Activated naive CD8-positive, alpha-beta T cell treated with anti-CD3 and anti-CD28 coated beads, Interleukin-2, amount 10 ng/mL, durations not matched to agents 7 days and 5 days (primary cell): ENCODE measurements around the gene GNG12. TPM values are rescaled to one million over a fixed set of nuclear protein-coding genes. Genes with fewer than 3 reads are reported as not detected.
A peak's percentile ranks its signal among the peaks of the same experiment; 100 is the strongest.

Experiments used
- ATAC-seq: fragments of 150-1000 bp; cut with Tn5 transposase; one replicate; pipeline ENCODE4 v1.10.0; 2021; ENCODE audit warnings: low read depth, moderate library complexity
- POLR2A ChIA-PET: fragments of 350-600 bp; sonication (Branson Sonifier 250); formaldehyde crosslinking; loops from one replicate; lab custom pipeline; 2021; ENCODE audit warnings: antibody characterized with exemption; lab: Charles Lee
- DNase-seq: peaks from one replicate; pipeline ENCODE4 v3.0.0; 2021
- H3K27ac Mint-ChIP-seq: one replicate; pipeline ENCODE4 v1.8.0; 2022; ENCODE audit warnings: mild to moderate bottlenecking, mixed read lengths
- H3K27me3 Mint-ChIP-seq: one replicate; pipeline ENCODE4 v1.8.0; 2022; ENCODE audit warnings: mild to moderate bottlenecking, moderate library complexity, mixed read lengths
- H3K36me3 Mint-ChIP-seq: one replicate; pipeline ENCODE4 v1.8.0; 2021; ENCODE audit warnings: mild to moderate bottlenecking, mixed read lengths
- H3K4me1 Mint-ChIP-seq: one replicate; pipeline ENCODE4 v1.8.0; 2021; ENCODE audit warnings: mixed read lengths
- H3K4me3 Mint-ChIP-seq: one replicate; pipeline ENCODE4 v1.8.0; 2022; ENCODE audit warnings: mild to moderate bottlenecking, moderate library complexity, mixed read lengths
- H3K9me3 Mint-ChIP-seq: one replicate; pipeline ENCODE4 v1.8.0; 2021; ENCODE audit warnings: mixed read lengths
- total RNA-seq, 2 experiments: library from RNA; stranded (reverse); gene quantifications; one replicate each; pipeline ENCODE4 v1.2.3, GENCODE V29; 2021

Gene GNG12
- total RNA-seq, 2 experiments from 2014 or later, result not detected

GRCh38 chr1:67834246-67834877 is 1.1 kb upstream of the GNG12 start:
- ATAC-seq (peak; percentile 7), DNase-seq (peak; percentile 34)
- Mint-ChIP-seq H3K27me3 (peaks cover 83% of the 10 kb centered on the region), H3K27ac (no peak overlapping the region), H3K36me3 (no peaks in the 10 kb centered on the region), H3K4me1 (peaks cover 23% of the 10 kb centered on the region), H3K9me3 (no peaks in the 10 kb centered on the region), H3K4me3 (peak overlapping the region; percentile 1)
- POLR2A ChIA-PET, result interaction anchor here (1.1 kb wide), 1 partner anchor 909 kb away, joined by 3 read pairs; the partner anchor contains the start of genes DNAI4 and MIER1

- ATAC-seq (peak; percentile 28), DNase-seq (no peak)
- peaks cover 23% of the 10 kb centered on the region for H3K4me1 Mint-ChIP-seq
- H3K27ac Mint-ChIP-seq, result no peak overlapping the region
- H3K4me3 Mint-ChIP-seq, result peak overlapping the region; percentile 71
- H3K27me3 Mint-ChIP-seq, result peaks cover 78% of the 10 kb centered on the region
- H3K9me3 Mint-ChIP-seq, result no peaks in the 10 kb centered on the region
- POLR2A ChIA-PET, result no interaction called here
- no peaks in the 10 kb centered on the region for H3K36me3 Mint-ChIP-seq
Measured at GRCh38 chr1:67833602-67833940, 304 bp upstream of the GNG12 start.

GRCh38 chr1:67831850-67832513 is 1.3 kb downstream of the GNG12 start:
- Mint-ChIP-seq H3K36me3 (no peaks in the 10 kb centered on the region), H3K4me3 (peak overlapping the region; percentile 73), H3K4me1 (peaks cover 23% of the 10 kb centered on the region), H3K27ac (no peak overlapping the region), H3K27me3 (peaks cover 65% of the 10 kb centered on the region), H3K9me3 (no peaks in the 10 kb centered on the region)
- POLR2A ChIA-PET, result interaction anchor here (0.6 kb wide), 1 partner anchor 82 kb away, joined by 3 read pairs; no protein-coding TSS in a partner anchor
- no peak for ATAC-seq
- DNase-seq, result no peak

GRCh38 chr1:67830928-67831830 is 2.1 kb downstream of the GNG12 start:
- DNase-seq, result no peak
- ATAC-seq, result no peak
- Mint-ChIP-seq H3K4me3 (peak overlapping the region; percentile 73), H3K36me3 (no peaks in the 10 kb centered on the region), H3K27me3 (peaks cover 59% of the 10 kb centered on the region), H3K9me3 (no peaks in the 10 kb centered on the region), H3K27ac (no peak overlapping the region), H3K4me1 (peaks cover 23% of the 10 kb centered on the region)
- POLR2A ChIA-PET, result interaction anchor here (0.7 kb wide), 1 partner anchor 290 kb away, joined by 3 read pairs; no protein-coding TSS in a partner anchor

GRCh38 chr1:67830226-67830625 is 3.0 kb downstream of the GNG12 start:
- no peak overlapping the region for H3K27ac Mint-ChIP-seq
- H3K9me3 Mint-ChIP-seq, result no peaks in the 10 kb centered on the region
- H3K4me3 Mint-ChIP-seq, result no peak overlapping the region
- H3K36me3 Mint-ChIP-seq, result no peaks in the 10 kb centered on the region
- H3K4me1 Mint-ChIP-seq, result peaks cover 23% of the 10 kb centered on the region
- ATAC-seq (no peak), DNase-seq (no peak)
- POLR2A ChIA-PET, result no interaction called here
- H3K27me3 Mint-ChIP-seq, result peaks cover 56% of the 10 kb centered on the region

- Mint-ChIP-seq H3K9me3 (no peaks in the 10 kb centered on the region), H3K4me3 (no peak overlapping the region), H3K27ac (no peak overlapping the region), H3K27me3 (peaks cover 48% of the 10 kb centered on the region), H3K36me3 (no peaks in the 10 kb centered on the region), H3K4me1 (peaks cover 11% of the 10 kb centered on the region)
- DNase-seq (no peak), ATAC-seq (no peak)
- POLR2A ChIA-PET, result no interaction called here
Measured at GRCh38 chr1:67827688-67828087, 5.6 kb downstream of the GNG12 start.

- POLR2A ChIA-PET, result no interaction called here
- Mint-ChIP-seq H3K4me3 (no peak overlapping the region), H3K36me3 (no peaks in the 10 kb centered on the region), H3K27me3 (peaks cover 28% of the 10 kb centered on the region), H3K9me3 (no peaks in the 10 kb centered on the region), H3K27ac (no peak overlapping the region), H3K4me1 (no peaks in the 10 kb centered on the region)
- no peak for ATAC-seq
- DNase-seq, result no peak
Measured at GRCh38 chr1:67825591-67825990, 7.7 kb downstream of the GNG12 start.

GRCh38 chr1:67824766-67825165 is 8.5 kb downstream of the GNG12 start:
- peaks cover 20% of the 10 kb centered on the region for H3K27me3 Mint-ChIP-seq
- no peaks in the 10 kb centered on the region for H3K36me3 Mint-ChIP-seq
- no peaks in the 10 kb centered on the region for H3K4me1 Mint-ChIP-seq
- ATAC-seq (no peak), DNase-seq (no peak)
- H3K9me3 Mint-ChIP-seq, result no peaks in the 10 kb centered on the region
- POLR2A ChIA-PET, result no interaction called here
- H3K4me3 Mint-ChIP-seq, result no peak overlapping the region
- no peak overlapping the region for H3K27ac Mint-ChIP-seq

GRCh38 chr1:67823615-67824014 is 9.7 kb downstream of the GNG12 start:
- Mint-ChIP-seq H3K4me3 (no peak overlapping the region), H3K9me3 (no peaks in the 10 kb centered on the region), H3K27ac (no peak overlapping the region), H3K36me3 (no peaks in the 10 kb centered on the region), H3K27me3 (peaks cover 23% of the 10 kb centered on the region), H3K4me1 (no peaks in the 10 kb centered on the region)
- no peak for DNase-seq
- POLR2A ChIA-PET, result no interaction called here
- no peak for ATAC-seq

- no peak overlapping the region for H3K4me3 Mint-ChIP-seq
- no peak overlapping the region for H3K27ac Mint-ChIP-seq
- peaks cover 25% of the 10 kb centered on the region for H3K27me3 Mint-ChIP-seq
- H3K4me1 Mint-ChIP-seq, result no peaks in the 10 kb centered on the region
- POLR2A ChIA-PET, result no interaction called here
- ATAC-seq (no peak), DNase-seq (no peak)
- no peaks in the 10 kb centered on the region for H3K9me3 Mint-ChIP-seq
- no peaks in the 10 kb centered on the region for H3K36me3 Mint-ChIP-seq
Measured at GRCh38 chr1:67821263-67821662, 12.0 kb downstream of the GNG12 start.

GRCh38 chr1:67818725-67819301 is 14.5 kb downstream of the GNG12 start:
- no peaks in the 10 kb centered on the region for H3K36me3 Mint-ChIP-seq
- H3K27me3 Mint-ChIP-seq, result peaks cover 20% of the 10 kb centered on the region
- no peak overlapping the region for H3K4me3 Mint-ChIP-seq
- DNase-seq, result no peak
- no peak overlapping the region for H3K27ac Mint-ChIP-seq
- H3K4me1 Mint-ChIP-seq, result no peaks in the 10 kb centered on the region
- no peaks in the 10 kb centered on the region for H3K9me3 Mint-ChIP-seq
- POLR2A ChIA-PET, result no interaction called here
- no peak for ATAC-seq

- no peaks in the 10 kb centered on the region for H3K4me1 Mint-ChIP-seq
- POLR2A ChIA-PET, result no interaction called here
- H3K9me3 Mint-ChIP-seq, result no peaks in the 10 kb centered on the region
- DNase-seq (no peak), ATAC-seq (no peak)
- no peak overlapping the region for H3K27ac Mint-ChIP-seq
- H3K4me3 Mint-ChIP-seq, result no peak overlapping the region
- H3K27me3 Mint-ChIP-seq, result peaks cover 19% of the 10 kb centered on the region
- no peaks in the 10 kb centered on the region for H3K36me3 Mint-ChIP-seq
Measured at GRCh38 chr1:67818162-67818561, 15.1 kb downstream of the GNG12 start.

- H3K27me3 Mint-ChIP-seq, result peaks cover 15% of the 10 kb centered on the region
- H3K27ac Mint-ChIP-seq, result no peak overlapping the region
- no peak overlapping the region for H3K4me3 Mint-ChIP-seq
- no peaks in the 10 kb centered on the region for H3K4me1 Mint-ChIP-seq
- H3K9me3 Mint-ChIP-seq, result no peaks in the 10 kb centered on the region
- POLR2A ChIA-PET, result no interaction called here
- ATAC-seq (no peak), DNase-seq (no peak)
- no peaks in the 10 kb centered on the region for H3K36me3 Mint-ChIP-seq
Measured at GRCh38 chr1:67817319-67817718, 15.9 kb downstream of the GNG12 start.
